IMR-90 (cell line): ENCODE data around the gene SPNS2.

ENCODE experiments used
- BHLHE40 ChIP-seq: fragments of 150-350 bp; IDR thresholded peaks from 2 replicates; pipeline ENCODE4 v1.6.1; 2016; ENCODE audit warnings: mild to moderate bottlenecking, low read depth, low read length
- CEBPB ChIP-seq: IDR thresholded peaks from 2 replicates; pipeline ENCODE4 v1.6.1; 2012; ENCODE audit warnings: low read depth, low read length, improper control_type of control experiment
- CTCF ChIP-seq: conservative IDR thresholded peaks from 2 replicates; pipeline ENCODE4 v1.5.1; 2012; ENCODE audit warnings: mild to moderate bottlenecking, low read depth, low read length, improper control_type of control experiment
- FOS ChIP-seq: fragments of 150-350 bp; IDR thresholded peaks from 2 replicates; pipeline ENCODE4 v1.6.1; 2016; ENCODE audit warnings: low read depth, low read length
- NFE2L2 ChIP-seq: fragments of 150-350 bp; IDR thresholded peaks from 2 replicates; pipeline ENCODE4 v1.6.1; 2016; ENCODE audit warnings: low read depth, mild to moderate bottlenecking, low read length
- POLR2A ChIP-seq: IDR thresholded peaks from 2 replicates; pipeline ENCODE4 v1.6.1; 2012; ENCODE audit warnings: mild to moderate bottlenecking, low read depth, low read length
- RAD21 ChIP-seq: IDR thresholded peaks from 2 replicates; pipeline ENCODE4 v1.6.1; 2012; ENCODE audit warnings: low read length, improper control_type of control experiment
- RFX5 ChIP-seq: IDR thresholded peaks from 2 replicates; pipeline ENCODE4 v1.8.0; 2012; ENCODE audit warnings: low read depth, mild to moderate bottlenecking, low read length, moderate library complexity
- SMC3 ChIP-seq: fragments of 150-350 bp; IDR thresholded peaks from 2 replicates; pipeline ENCODE4 v1.6.1; 2016; ENCODE audit warnings: low read depth, mild to moderate bottlenecking, antibody characterized with exemption, low read length, moderate library complexity

- TF ChIP-seq RFX5 (no peak), CTCF (no peak), RAD21 (no peak), SMC3 (no peak), POLR2A (no peak), FOS (no peak), CEBPB (no peak), NFE2L2 (no peak), BHLHE40 (no peak)
These were observed 16.8 kb downstream of the SPNS2 start for GRCh38 chr17:4515501-4515900.
